Activated T-cell treated with anti-CD3 and anti-CD28 coated beads, Interleukin-2, amount 50 U/mL, for 4 hours (primary cell): ENCODE data around the gene ZNF385D. TPM values are rescaled to one million over a fixed set of nuclear protein-coding genes. Genes with fewer than 3 reads are reported as not detected.

Source experiments
- ATAC-seq, 2 donors: fragments of 200-7000 bp; cut with Tn5 transposase; one replicate each; pipeline ENCODE4 v1.10.0; 2021
- DNase-seq: peaks from one replicate; pipeline ENCODE4 v3.0.0-alpha.2; 2020
- H3K27me3 Mint-ChIP-seq: one replicate; pipeline ENCODE4 v1.8.0; 2021; ENCODE audit warnings: low read depth, mixed read lengths
- H3K36me3 Mint-ChIP-seq: one replicate; pipeline ENCODE4 v1.8.0; 2022; ENCODE audit warnings: mixed read lengths; ENCODE audit not compliant: insufficient read depth
- H3K4me1 Mint-ChIP-seq: one replicate; pipeline ENCODE4 v1.8.0; 2021; ENCODE audit warnings: low read depth, mixed read lengths
- H3K4me3 Mint-ChIP-seq: one replicate; pipeline ENCODE4 v1.8.0; 2021; ENCODE audit warnings: mild to moderate bottlenecking, moderate library complexity, mixed read lengths
- H3K9me3 Mint-ChIP-seq: one replicate; pipeline ENCODE4 v1.8.0; 2021; ENCODE audit warnings: mixed read lengths
- total RNA-seq, 3 donors: library from RNA; stranded (reverse); gene quantifications; one replicate each; pipeline ENCODE4 v1.2.1, GENCODE V29; 2021

The ZNF385D gene
- total RNA-seq, 3 donors from 2014 or later = not detected

DNA sequence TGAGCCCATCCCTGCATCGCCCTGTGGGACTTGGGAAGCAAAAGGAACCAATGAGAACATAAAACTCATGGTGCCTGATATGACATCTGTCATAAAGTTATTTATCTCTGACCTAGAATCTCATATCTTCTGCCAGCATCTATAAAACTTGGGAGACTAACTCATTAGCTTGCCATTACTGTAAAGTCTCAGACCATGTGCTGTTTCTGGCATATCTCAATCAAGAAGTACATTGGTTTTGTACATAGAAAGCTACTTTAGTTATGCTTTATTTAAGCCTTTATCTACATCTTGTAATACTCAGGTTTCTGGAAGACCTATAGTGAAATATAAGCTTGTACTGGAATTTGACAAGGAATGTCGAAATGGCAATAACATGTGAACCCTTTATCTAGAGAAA lies 112.5 kb downstream of the ZNF385D start:
- Mint-ChIP-seq H3K27me3 (no peaks in the 10 kb centered on the region), H3K9me3 (peaks cover 8% of the 10 kb centered on the region), H3K4me1 (no peaks in the 10 kb centered on the region), H3K36me3 (no peaks in the 10 kb centered on the region), H3K4me3 (no peak overlapping the region)
- ATAC-seq (no peak), DNase-seq (no peak)

DNA sequence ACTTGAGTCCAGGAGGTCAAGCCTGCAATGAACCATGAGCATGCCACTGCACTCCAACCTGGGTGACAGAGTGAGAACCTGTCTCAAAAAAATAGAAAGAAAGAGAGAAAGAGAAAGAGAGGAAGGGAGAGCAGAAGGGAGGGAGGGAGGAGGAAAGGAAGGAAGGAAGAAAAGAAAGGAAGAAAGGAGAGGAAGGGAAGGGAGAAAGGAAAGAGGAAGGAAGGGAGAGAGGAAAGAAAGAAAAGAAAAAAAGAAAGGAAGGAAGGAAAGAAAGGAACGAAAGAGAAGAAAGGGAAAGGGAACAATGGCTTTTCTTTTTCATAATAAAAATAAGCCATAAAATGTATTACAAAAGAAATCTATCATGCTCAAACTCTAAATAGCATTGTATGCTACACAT lies 116.9 kb downstream of the ZNF385D start:
- Mint-ChIP-seq H3K4me3 (no peak overlapping the region), H3K27me3 (no peaks in the 10 kb centered on the region), H3K4me1 (no peaks in the 10 kb centered on the region), H3K9me3 (peaks cover 6% of the 10 kb centered on the region), H3K36me3 (no peaks in the 10 kb centered on the region)
- DNase-seq (no peak), ATAC-seq (no peak)

DNA sequence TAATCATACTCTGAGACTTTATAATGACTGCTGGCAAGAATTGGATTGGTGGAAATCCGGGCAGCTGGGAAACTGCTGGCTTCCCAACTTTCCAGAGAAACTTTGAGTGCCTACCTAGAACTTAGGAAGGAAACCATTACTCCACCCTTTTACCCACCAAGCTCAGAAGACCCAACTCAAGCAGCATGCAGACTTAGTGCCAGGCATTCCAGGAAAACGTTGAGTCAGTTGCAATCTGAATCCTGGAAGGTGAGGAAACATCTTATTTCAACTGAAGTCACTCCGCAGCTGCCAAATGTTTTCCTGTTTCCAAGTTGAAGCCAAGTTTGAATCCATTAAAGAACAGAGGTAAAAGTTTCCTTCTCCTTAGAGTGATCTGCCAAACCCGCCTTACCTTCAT lies 126.5 kb downstream of the ZNF385D start:
- ATAC-seq = no peak
- Mint-ChIP-seq H3K27me3 (no peaks in the 10 kb centered on the region), H3K36me3 (no peaks in the 10 kb centered on the region), H3K9me3 (peaks cover 3% of the 10 kb centered on the region), H3K4me1 (no peaks in the 10 kb centered on the region), H3K4me3 (no peak overlapping the region)
- DNase-seq = no peak

GRCh38 chr3:21621181-21621651 lies 129.8 kb downstream of the ZNF385D start:
- Mint-ChIP-seq H3K9me3 (no peaks in the 10 kb centered on the region), H3K4me1 (no peaks in the 10 kb centered on the region), H3K27me3 (no peaks in the 10 kb centered on the region), H3K36me3 (no peaks in the 10 kb centered on the region), H3K4me3 (no peak overlapping the region)
- no peak for DNase-seq
- no peak for ATAC-seq

- Mint-ChIP-seq H3K9me3 (no peaks in the 10 kb centered on the region), H3K4me3 (no peak overlapping the region)
These were observed 130.4 kb downstream of the ZNF385D start for GRCh38 chr3:21620511-21621155.

DNA sequence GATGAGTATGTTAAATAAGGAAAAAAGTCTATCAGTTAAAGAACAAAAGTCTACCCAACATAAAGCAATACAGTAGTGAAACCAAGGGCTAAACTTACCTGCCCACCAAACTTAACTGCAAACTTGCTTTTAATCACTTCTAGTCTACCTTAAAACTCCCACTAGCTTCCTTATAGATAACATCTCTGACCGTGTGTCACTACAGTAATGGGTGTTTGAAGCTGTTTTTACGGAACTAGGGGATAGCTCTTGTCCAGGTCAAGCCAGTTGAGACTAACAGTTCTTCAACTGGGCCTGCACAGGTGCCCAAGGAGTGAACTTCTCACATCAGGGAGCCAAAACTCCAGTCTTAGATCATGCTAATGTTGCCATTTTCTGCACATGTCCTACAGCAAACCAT lies 132.3 kb downstream of the ZNF385D start:
- Mint-ChIP-seq H3K27me3 (no peaks in the 10 kb centered on the region), H3K4me3 (no peak overlapping the region), H3K9me3 (no peaks in the 10 kb centered on the region), H3K4me1 (no peaks in the 10 kb centered on the region), H3K36me3 (no peaks in the 10 kb centered on the region)
- DNase-seq (no peak), ATAC-seq (no peak)

More at GRCh38 chr3:21620511-21621155, 130.4 kb downstream of the ZNF385D start:
- DNase-seq (no peak), ATAC-seq (no peak)
- no peaks in the 10 kb centered on the region for H3K27me3 Mint-ChIP-seq
- H3K4me1 Mint-ChIP-seq = no peaks in the 10 kb centered on the region
- H3K36me3 Mint-ChIP-seq = no peaks in the 10 kb centered on the region

DNA sequence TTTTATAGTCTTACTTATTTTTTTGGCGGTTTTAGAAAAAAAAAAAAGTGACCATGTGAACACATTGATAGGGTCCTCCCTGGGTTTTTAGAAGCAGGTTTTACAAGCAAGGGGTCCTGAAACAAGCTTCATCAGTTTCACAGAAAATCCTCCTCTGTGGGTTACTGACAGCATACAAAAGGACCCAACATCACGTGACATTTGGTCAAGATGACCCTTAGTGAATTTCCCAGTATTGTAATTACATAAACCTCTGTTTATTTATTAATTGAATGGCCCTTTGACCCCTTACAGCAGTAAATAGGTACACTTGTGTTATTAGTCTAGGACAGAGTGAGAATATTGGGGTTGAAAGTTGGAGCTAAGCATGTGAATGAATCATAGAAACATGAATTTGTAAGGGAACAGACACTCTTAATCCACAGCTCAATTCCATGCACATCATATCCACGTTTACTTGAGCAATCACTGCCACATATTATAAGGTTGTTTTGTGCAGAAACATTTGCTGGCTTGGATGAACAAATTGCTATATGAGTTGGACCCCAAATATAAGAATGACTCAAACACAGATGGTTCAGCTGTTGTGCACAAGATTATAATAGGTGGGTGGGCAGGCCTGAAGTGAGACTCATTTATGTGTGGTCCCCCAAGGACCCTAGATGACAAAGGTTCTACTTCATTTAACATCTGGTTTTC lies 137.5 kb downstream of the ZNF385D start:
- no peaks in the 10 kb centered on the region for H3K9me3 Mint-ChIP-seq
- no peak for ATAC-seq
- DNase-seq = no peak
- no peak overlapping the region for H3K4me3 Mint-ChIP-seq
- no peaks in the 10 kb centered on the region for H3K27me3 Mint-ChIP-seq
- H3K36me3 Mint-ChIP-seq = no peaks in the 10 kb centered on the region
- H3K4me1 Mint-ChIP-seq = no peaks in the 10 kb centered on the region

DNA sequence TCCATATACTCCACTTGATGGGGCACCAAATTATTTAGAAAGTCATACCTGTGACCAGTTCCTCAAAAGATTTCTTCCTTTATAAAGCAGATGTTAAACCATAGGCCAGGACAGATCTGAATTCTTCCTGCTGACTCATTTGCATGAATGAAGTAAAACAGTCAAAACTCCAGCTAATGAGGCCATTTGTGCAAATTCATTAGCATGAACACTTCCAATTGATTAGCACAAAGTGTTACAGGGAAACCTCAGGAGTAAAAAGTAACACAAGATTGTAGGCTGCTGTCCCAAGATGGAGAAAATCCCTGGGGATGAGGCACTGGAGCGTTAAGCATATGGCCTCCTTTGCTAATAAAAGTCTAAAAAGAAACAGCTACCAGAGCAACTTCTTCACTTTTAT lies 149.8 kb downstream of the ZNF385D start:
- H3K4me3 Mint-ChIP-seq = no peak overlapping the region
- H3K27me3 Mint-ChIP-seq = no peaks in the 10 kb centered on the region
- no peaks in the 10 kb centered on the region for H3K36me3 Mint-ChIP-seq
- ATAC-seq (no peak), DNase-seq (no peak)
- peaks cover 8% of the 10 kb centered on the region for H3K9me3 Mint-ChIP-seq
- H3K4me1 Mint-ChIP-seq = no peaks in the 10 kb centered on the region

- Mint-ChIP-seq H3K4me1 (no peaks in the 10 kb centered on the region), H3K4me3 (no peak overlapping the region), H3K27me3 (no peaks in the 10 kb centered on the region), H3K9me3 (peaks cover 11% of the 10 kb centered on the region), H3K36me3 (no peaks in the 10 kb centered on the region)
- no peak for ATAC-seq
- DNase-seq = no peak
These were observed 151.1 kb downstream of the ZNF385D start for GRCh38 chr3:21599890-21600289.

- no peaks in the 10 kb centered on the region for H3K36me3 Mint-ChIP-seq
- peaks cover 12% of the 10 kb centered on the region for H3K9me3 Mint-ChIP-seq
- H3K4me3 Mint-ChIP-seq = no peak overlapping the region
- H3K4me1 Mint-ChIP-seq = no peaks in the 10 kb centered on the region
- no peaks in the 10 kb centered on the region for H3K27me3 Mint-ChIP-seq
- DNase-seq (no peak), ATAC-seq (no peak)
These were observed 158.2 kb downstream of the ZNF385D start for GRCh38 chr3:21592828-21593227.

GRCh38 chr3:21587894-21588293 lies 163.1 kb downstream of the ZNF385D start:
- Mint-ChIP-seq H3K27me3 (no peaks in the 10 kb centered on the region), H3K4me3 (no peak overlapping the region), H3K4me1 (no peaks in the 10 kb centered on the region), H3K36me3 (no peaks in the 10 kb centered on the region), H3K9me3 (peaks cover 8% of the 10 kb centered on the region)
- no peak for DNase-seq
- ATAC-seq = no peak

- no peaks in the 10 kb centered on the region for H3K27me3 Mint-ChIP-seq
- no peaks in the 10 kb centered on the region for H3K4me1 Mint-ChIP-seq
- H3K36me3 Mint-ChIP-seq = no peaks in the 10 kb centered on the region
- DNase-seq (no peak), ATAC-seq (no peak)
- H3K4me3 Mint-ChIP-seq = no peak overlapping the region
- H3K9me3 Mint-ChIP-seq = peaks cover 11% of the 10 kb centered on the region
These were observed 165.7 kb downstream of the ZNF385D start for GRCh38 chr3:21585216-21585740.

DNA sequence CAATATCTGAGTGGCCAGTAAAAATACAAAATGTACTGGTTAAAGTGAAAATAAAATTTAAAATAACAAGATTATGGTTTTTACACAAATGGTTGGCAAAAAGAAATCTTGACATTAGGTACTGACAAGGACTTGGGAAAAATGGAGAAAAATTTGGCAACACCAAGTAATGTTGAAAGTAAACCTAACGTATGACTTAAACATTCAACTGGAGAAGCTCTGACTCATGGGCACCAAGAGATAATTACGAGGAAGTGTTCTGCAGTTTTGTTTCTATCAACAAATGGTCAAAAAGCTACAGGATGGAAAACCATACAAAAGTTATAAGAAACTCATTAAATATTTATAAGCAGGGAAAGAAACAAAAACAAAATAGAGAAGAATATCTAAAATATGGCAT lies 177.7 kb downstream of the ZNF385D start:
- H3K9me3 Mint-ChIP-seq = peaks cover 3% of the 10 kb centered on the region
- DNase-seq (no peak), ATAC-seq (no peak)
- H3K4me3 Mint-ChIP-seq = no peak overlapping the region
- H3K27me3 Mint-ChIP-seq = no peaks in the 10 kb centered on the region
- H3K4me1 Mint-ChIP-seq = no peaks in the 10 kb centered on the region
- H3K36me3 Mint-ChIP-seq = no peaks in the 10 kb centered on the region

- Mint-ChIP-seq H3K4me1 (no peaks in the 10 kb centered on the region), H3K27me3 (no peaks in the 10 kb centered on the region), H3K4me3 (no peak overlapping the region), H3K36me3 (no peaks in the 10 kb centered on the region), H3K9me3 (peaks cover 8% of the 10 kb centered on the region)
- DNase-seq (no peak), ATAC-seq (no peak)
These were observed 186.5 kb downstream of the ZNF385D start for GRCh38 chr3:21564531-21564930.

DNA sequence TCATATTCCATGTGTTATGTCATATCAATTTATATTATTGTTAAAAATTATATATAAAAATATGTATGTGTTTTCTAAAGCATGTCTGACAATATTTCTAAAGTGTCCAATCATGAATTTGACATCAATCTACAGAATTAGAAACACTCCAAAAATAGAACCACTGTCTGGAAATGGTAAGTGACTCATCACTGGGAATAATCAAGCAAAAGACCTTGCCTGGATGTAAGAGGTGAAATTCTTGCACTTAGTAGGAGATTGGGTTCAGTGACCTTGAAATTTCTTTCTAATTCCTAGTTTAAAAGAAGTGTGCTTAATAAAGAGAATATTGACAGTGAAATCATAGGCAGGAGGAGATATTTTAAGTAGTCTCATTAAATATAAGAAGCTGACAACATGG lies 188.8 kb downstream of the ZNF385D start:
- no peaks in the 10 kb centered on the region for H3K4me1 Mint-ChIP-seq
- H3K4me3 Mint-ChIP-seq = no peak overlapping the region
- no peak for ATAC-seq
- no peak for DNase-seq
- peaks cover 13% of the 10 kb centered on the region for H3K9me3 Mint-ChIP-seq
- H3K27me3 Mint-ChIP-seq = no peaks in the 10 kb centered on the region
- H3K36me3 Mint-ChIP-seq = no peaks in the 10 kb centered on the region
